Measurements from ENCODE around the gene PWP1.

Gene PWP1

DNA sequence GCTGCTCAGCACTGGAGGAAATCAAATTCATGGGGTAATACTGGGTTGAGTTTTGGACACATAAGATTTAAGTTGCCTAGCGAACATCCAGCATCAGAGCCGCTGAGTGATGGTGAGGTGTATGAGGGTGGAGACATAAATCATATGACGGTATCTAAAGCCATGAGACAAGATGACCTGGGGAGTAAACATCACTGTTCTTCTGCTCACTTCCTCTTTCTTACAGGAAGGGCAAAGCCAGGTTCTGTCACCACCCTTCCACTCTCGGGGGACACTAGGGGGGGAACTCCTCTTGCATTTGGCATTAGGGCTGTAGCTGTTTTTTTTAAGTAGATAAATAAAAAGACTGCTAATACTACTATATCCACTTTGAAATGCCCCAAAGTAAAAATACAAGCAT is 51.3 kb downstream of the PWP1 start:
- no peak for DNase-seq

DNA sequence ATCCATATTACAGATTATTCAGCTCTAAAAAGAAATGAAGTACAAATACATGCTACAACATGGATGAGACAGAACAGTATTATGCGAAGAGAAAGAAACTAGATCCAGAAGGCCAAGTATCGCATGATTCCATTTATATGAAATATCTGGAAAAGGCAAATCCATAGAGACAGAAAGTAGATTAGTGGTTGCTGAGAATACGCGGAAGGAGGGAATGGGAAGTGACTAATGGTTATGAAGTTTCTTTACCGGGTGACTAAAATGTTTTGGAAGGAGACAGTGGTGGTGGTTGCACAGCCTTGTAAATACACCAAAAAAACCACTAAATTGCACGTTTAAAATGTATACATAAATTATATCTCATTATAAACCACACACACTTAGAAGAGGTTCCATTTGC is 62.9 kb downstream of the PWP1 start:
- DNase-seq: no peak

DNA sequence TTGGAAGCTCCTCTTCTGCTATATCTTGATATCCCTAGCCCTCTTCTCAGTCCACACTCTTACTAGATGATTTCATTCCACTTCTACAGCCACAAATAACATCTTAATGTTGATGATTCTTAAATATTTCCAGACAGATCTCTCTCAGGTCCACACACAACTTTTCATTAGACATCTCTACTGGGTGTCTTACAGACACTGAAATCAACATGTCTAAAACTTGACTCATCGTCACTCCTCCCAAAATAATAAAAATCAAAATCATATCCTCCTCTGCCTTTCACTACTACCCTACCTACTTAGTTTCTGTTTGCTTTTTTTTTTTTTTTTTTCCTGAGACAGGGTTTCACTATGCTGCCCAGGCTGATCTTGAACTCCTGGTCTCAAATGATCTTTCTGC is 63.5 kb downstream of the PWP1 start:
- DNase-seq: no peak

DNA sequence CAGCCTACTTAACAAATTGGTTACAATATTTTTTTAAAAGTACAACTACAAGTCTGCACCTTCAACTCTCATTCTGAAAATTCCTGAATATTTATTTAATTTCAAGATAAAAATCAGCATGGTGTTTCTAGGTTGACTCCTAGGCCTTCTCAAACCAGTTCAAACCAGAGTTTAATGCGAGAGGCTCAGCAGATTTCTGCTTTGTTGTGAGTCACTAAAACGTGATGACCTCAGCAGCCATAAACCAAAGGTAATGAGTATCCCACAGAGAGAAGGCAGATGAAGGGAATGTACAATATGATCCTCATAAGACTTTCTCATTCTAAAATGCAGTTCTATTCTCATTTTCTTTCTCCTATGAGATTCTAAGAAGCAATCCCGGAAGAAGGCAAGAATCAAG is 73.8 kb downstream of the PWP1 start:
- no peak for DNase-seq

DNA sequence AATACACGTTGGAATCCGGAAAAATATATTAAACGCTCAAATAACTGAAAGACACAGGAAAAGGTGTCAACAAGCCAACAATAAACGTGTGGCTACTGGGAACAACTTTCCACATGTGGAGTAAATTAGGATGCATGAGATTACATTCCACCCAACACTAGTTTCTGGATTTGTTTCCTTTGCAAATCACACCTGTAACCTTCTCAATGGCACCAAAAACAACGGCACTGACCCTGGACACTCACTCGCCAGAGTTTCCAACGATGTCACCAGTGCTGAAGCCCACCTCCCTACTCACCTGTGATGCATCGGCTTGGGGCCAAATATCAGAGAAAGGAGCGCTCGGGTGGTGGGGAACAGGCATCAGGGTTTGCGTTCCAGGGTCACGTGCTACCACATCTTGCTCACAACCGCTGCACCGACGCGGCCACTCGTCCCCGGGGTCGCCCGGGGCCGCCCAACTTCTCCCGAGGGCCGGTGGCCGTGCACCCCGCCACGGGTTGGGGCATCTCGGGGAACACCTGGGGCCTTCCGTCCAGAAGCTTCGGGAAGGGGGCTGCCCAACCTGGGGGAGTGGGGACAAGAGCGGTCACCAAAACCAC is 74.7 kb downstream of the PWP1 start:
- DNase-seq: peak; percentile 51

DNA sequence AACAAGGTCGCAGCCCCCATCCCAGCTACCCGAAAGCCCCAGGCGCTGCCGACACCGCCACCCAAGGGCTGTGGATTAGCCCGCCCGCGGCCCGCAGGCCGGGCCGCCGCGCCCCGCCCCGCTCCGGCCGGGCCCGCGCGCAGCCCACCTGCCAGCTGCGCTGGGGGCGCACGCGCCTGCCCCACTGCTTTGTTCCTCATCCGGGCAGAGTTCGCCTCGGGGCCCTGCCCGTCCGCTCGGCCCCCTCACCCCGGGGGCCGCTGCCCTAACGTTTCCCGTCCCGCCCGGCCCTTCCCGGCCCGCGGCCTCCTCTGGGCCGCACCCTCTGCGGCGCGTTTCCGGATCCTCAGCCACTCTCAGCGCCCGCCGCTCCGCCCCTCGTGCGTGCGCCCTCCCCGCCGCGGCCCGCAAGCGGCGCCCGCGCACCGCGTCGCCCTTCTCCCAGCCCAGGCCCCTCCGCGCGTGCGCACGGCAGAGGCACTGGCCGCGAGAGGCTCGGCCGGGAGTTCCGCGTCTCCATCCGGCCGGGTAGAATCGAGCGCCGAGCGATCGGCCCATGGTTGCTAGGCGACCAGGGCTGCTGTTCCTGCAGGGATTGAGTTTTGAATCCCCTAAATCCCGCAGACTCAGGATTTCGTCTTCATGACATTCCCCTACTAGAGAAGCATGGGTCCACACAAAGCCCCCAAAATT is 75.4 kb downstream of the PWP1 start, which contains the start of gene PRDM4:
PRDM4 (minus strand) TSS at position 329 of the 693 bp plus-strand sequence. CDS start 622 bp downstream, outside the sequence.
- peak; percentile 88 for DNase-seq

DNA sequence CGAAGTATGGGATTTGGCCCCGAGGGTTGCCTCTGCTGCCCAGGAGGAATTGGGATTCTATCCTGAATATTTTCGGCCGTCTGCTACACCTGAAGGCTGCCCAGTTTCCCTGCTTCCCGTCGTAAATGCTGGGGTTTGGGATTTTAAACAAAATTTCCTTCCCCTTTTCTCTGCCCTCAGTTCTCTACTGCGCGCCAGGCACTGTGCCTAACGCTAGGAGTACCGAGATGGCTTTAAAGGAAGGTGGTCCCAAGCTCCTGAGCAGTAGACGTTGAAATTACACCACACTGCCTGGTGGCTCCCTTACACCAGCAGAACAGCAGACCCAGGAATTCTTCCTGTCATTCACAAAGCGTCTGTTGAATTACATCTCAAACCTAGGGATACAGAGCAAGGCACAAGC is 75.9 kb downstream of the PWP1 start:
- no peak for DNase-seq

All from activated T-cell treated with anti-CD3 and anti-CD28 coated beads, Interleukin-2, amount 50 U/mL, for 1 hour (primary cell).